SIG-M5 treated with dmso at 0.1 percent for 504 hours (cell line): ENCODE measurements around the gene THAP7.
A peak's percentile ranks its signal among the peaks of the same experiment; 100 is the strongest.

Experiments used
- DNase-seq: peaks from one replicate; lab custom pipeline; 2025; ENCODE audit not compliant: unreplicated experiment; lab: John Stamatoyannopoulos, UW

The THAP7 gene

DNA sequence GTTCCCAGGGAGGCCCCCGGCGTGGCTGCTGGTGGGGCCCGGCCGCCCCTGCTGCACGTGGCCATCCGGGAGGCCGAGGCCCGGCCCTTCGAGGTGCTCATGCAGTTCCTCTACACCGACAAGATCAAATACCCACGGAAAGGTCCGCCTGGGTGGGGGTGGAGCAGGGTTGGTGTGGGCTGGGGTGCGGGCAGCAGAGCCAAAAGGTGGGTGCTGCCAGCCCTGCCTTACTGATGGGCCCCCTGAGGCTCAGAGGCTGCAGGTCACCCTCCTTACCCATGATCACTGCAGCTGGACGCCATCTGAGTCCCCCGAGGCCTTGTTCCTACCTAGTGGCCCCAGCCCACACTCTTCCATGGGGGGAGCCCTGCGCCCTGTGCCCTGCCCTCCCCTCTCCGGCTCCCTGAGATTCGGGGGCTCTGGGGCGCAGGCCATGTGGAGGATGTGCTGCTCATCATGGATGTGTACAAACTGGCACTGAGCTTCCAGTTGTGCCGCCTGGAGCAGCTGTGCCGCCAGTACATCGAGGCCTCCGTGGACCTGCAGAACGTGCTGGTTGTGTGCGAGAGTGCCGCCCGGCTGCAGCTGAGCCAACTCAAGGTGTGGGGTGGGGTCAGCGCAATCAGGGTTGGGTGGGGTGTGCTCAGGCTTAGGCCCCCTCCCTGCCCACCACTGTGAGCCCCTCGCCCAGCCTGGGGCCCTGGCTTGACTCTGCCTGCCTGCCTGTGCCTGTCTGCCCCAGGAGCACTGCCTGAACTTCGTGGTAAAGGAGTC, 7.6 kb downstream of the THAP7 start:
- no peak for DNase-seq

DNA sequence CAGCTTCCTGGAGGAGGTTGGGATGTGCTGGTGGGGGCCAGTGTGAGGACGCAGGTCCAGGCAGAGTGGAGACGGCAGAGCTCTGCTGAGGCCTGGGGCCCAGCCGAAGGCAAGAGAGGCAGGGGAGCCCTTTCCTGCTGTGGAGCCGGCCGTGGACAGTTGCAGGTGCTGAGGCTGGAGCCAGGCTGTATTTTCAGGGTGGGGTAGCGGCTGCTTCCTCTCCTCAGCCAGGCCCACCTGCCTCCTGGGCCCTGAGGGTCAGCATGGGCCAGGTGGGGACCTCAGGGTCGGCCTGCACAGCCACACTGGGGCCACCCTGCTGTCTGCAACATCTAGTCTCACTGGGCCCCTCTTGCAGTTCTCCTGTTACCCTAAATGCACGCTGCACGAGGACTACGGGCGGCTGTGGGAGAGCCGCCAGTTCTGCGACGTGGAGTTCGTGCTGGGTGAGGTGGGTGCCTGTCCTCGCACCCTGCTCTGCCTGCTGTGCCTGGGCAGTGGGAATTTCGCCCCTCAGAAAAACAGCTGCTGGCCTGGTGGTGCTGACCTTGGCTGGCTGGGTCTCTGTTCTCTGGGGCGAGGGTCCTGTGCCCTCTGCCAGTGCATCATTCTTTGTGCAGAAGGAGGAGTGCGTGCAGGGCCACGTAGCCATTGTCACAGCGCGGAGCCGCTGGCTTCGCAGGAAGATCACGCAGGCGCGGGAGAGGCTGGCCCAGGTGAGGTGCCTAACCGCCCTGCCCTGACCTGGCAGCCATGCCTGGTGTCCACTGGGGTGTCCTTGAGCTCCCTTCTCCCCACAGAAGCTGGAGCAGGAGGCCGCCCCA, 8.4 kb downstream of the THAP7 start:
- no peak for DNase-seq

DNA sequence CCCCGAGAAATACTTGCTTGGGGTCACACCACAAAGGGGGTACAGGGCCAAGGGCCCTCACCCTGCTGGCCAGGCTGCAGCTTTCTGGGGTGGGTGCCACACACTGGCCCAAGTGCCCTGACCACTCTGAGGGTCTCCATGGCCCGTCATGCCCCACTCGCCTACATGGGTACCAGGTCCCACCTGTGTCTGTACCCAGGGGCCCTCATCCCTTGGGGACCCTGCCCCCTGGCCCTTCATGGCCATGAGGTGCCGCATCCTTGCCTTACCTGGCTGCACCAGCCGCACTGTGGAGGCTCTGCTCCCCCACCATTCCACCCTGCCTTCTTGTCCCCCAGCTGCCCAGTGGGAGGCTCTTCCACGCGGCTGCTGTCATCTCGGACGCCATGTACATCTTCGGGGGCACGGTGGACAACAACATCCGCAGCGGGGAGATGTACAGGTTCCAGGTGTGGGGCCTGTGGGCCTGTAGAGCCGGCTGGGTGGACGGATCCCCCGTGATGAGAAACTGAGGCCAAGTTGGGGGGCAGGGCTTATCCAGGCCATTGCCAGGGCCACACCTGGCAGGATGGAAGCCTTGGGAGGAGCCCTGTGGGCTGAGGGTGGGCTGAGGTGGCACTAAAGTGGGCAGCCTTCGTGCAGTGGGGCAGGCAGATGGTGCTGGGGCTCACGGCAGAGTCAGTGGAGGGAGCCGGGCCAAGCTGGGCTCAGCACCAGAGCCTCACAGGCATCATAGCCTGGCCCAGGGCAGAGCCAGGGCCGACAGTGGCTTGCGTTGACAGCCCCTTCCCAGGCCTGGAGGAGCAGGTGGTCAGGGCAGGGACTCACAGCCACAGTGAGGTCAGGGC, 9.2 kb downstream of the THAP7 start:
- no peak for DNase-seq

DNA sequence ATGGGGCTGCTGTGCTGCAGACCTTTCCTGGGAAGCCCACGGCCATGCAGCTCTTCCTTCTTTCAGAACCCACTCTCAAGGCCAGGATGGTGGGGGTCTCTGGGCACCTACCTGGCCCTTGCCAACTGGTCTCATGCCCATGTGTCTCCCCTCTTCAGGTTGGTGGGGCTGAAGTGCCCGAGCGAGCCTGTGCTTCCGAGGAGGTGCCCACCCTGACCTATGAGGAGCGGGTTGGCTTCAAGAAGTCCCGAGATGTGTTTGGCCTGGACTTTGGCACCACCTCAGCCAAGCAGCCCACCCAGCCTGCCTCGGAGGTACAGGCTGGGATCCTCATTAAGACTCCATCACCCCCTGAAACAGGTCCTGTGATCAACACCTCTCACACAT, 9.9 kb downstream of the THAP7 start:
- DNase-seq, result no peak

DNA sequence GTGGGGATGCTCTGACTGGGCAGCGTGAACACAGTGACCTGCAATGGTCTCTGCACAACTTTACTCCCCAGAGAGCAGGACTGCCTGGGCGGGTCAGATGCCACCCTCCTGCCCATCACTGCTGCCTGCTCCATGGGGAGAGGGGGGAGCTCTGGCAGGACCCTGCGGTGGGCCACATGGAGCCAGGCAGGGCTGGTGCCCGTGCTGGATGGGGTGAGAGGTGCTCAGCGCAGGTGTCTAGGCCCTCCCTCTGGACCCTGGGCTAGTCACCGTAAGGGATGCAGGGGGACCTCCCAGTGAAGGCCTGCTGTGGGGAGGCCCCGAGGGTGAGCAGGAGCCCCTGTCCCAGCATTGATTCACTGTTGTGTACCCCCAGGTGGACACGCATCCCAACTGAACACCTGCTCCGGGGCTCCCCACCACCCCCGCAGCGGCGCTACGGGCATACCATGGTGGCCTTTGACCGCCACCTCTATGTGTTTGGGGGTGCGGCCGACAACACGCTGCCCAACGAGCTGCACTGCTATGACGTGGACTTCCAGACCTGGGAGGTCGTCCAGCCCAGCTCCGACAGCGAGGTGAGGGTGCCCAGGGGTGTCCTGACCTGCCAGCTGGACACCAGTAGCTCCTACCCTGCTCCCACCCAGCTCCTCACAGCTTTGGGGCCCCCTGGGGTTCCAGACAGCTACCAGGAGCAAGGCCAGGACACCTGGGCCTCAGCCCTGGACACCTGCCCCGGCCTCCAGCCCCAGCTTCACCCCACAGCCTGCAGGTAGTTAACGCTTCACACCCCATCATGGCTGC, 10.5 kb downstream of the THAP7 start:
- no peak for DNase-seq

DNA sequence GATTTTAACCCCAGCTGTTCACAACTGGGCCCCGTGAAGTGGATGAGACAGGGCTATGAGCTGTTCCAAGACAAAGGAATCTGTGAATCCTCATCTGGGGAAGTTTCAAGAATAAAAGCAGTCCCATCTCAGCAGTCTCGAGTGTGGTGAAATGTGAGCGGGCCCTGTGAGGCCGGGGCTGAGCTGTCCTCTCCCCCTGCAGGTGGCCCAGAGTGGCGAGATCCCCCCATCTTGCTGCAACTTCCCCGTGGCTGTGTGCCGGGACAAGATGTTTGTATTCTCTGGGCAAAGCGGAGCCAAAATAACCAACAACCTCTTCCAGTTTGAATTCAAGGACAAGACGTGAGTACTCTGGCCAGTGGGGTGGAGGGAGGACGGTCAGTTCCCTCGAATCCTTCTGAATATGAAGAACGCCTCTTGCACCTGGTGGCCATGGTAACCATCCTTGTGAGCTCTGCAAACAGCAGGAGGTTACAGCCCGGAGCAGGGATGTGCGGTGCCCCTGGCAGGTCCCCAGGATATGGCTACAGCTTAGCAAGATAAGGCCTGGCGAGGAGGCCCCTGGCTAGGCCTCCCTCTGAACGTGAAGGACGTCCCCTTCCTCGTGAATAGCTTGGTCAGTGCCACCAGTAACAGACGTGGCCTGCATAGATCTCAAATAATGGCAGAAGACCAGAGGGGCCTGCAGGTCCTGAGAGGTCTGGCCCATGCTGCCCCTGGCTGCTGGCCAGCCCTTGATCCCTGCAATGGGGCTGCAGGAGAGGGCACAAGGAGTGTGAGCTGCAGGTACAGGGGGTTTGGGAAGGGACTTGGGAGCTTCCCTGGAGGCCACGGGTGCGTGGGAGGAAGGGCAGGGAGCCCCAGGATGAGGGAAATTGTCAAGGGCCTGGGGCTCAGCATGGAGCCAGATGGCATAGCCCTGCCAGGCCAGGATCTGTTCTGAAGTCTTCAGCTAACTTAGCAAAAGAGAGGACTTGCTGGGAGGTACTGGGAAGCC, 11.4 kb downstream of the THAP7 start:
- no peak for DNase-seq

DNA sequence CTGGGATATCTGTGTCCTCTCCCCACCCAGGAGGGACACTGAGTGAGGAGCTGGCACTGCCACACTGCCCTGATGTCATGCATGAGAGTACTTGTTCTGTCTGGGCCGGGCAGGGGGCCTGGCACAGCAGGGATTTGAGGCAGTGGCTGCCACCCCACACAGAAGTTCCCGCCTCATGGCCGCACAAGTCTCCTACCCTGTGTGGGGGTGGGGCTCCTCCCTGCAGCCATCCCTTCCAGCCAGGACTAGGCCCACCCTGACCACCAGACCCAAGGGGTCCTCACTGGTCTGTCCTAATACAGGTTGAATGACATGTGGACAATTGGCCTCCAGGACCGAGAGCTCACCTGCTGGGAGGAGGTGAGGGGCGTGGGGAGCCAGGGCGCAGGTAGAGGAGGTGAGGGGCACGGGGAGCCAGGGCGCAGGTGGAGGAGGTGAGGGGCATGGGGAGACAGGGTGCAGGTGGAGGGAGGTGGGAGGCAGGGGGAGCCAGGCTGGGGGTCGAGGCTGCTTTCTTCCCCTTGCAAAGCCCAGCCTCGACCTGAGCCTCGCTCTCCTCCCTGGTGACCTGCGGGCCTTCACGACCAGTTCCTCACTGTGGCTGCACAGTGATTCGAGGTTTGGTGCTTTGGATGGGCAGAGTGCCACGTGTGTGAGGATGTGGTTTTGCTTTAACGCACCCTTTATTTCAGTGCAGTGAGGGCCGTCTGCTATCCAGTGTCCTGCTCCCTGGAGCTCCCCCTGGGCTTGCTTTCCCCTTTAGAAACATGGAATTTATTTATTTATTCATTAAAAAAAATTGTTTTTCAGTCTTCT, 12.4 kb downstream of the THAP7 start:
- DNase-seq, result no peak

DNA sequence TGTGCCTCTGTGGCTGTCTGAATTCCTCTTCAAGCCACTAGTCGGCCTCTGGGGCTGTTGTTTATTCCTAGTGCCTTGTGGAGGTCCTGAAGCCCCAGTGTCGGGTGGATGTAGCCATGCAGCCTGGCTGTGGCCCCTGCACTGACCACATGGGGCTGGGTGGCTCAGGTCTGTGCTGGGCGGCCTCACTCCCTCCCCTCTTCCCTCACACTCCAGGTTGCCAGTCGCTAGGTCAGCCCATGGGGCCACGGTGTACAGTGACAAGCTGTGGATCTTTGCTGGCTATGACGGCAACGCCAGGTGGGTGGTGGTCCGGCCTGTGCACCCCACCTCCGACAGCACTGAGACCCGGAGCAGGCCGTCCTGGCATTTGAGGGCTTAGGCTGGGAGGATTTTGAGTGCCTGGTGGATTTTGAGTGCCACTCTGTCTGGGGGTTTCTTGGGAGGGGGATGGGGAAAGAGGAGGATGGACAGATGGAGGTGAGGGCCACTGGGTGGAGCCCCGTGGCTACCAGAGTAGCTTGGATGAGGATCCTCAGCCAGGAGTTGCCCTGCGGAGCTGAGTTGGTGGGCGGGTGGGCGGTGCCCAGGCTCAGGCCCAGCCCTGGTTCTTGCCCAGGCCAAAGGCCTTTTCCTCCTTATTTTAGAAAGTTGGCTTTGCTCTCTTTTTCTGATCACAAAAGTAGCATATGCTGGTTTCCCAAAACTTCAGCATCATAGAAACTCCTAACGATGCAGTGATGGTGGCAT, 13.2 kb downstream of the THAP7 start:
- DNase-seq, result no peak

DNA sequence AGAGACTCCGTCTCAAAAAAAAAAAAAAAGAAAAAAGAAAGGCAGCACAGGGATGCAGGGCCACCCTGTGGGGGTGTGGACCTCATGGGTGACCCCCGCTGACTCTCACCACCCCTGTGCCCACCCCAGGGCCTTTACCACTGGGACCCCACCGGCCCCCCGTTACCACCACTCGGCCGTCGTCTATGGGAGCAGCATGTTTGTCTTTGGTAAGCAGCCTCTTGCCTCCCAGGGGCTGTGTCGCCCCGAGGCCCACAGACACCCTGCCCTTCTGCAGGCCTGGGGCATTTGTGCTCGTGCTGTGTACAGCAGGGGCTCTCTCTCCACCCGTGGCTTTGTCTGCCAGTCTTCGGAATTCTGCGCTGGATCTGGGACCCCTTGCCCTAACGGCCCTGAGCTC, 14.5 kb downstream of the THAP7 start:
- no peak for DNase-seq

DNA sequence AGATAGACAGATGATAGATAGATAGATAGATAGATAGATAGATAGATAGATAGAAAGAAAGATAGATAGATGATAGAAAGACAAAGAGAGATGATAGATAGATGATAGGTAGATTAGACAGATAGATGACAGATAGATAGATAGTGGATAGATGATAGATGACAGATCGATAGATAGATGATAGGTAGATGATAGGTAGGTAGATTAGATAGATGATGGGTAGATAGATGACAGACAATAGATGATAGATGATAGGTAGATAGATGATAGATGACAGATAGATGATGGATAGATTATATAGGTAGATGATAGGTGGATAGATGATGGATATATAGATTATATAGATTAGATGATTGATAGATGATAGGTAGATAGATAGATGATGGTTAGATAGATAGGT, 15.6 kb downstream of the THAP7 start:
- DNase-seq, result no peak

DNA sequence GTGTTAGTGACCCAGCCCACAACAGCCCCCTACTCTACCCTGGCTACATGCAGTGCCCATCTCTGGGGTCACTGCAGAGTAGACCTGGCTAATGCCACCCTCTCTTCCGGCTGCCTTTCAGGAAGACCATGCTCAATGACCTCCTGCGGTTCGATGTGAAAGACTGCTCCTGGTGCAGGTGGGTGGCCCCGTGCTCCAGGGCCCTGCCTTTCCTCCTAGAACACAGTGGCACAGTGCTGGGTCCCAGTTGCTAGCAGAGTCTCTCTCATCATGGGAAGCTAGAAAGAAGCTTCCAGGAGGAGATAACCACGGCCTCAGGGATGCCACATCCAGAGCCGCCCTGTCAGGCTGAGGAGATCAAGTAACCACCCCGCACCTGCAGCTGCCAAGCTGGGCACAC, 16.2 kb downstream of the THAP7 start:
- no peak for DNase-seq

DNA sequence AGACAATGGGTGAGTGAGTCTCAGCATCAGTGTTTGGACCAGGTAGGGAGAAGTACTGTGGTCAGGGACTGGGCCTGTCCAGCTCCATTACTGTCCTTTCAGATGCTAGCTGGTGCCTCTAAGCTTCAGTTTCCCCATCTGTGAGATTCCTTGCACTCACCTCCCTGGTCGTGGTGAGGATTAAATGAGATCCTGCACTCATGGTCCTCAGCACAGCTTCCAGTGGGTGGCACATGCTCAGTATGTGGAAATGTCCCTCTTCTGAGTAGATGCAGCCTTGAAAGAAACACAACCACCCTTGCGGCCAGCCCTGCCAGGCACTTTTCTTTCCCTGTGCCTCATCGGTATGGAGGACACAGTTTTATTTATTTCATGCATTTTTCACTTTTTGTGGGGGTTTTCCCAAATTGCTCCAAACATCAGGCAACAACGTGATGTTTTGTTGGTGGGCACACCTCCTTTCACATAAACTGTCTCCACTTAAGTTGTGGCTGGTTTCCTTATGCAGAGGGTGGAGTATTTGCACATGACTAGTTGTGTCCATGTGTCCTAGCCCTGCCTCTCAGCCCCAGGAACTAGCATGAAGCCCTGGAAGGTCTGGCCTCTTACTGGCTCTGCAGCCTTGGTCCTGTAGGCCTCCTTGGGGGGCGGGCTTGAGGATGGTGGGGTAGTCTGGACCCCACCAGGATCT, 18.7 kb downstream of the THAP7 start:
- DNase-seq, result no peak

DNA sequence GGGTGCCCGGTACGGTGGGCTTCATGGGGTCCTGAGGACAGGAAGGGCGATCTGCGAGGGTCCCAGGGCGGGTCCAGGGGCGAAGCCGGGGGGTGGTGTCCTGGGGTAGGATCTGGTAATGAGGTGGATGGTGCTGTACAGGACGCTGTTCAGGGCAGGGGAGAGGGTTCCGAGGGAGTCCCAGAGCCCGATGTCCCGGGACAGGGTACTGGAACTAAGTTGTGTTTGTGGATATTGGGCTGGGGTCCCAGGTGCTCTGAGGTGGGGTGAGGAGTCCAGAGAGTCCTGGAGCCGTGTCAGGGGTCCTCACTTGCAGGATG, 19.4 kb downstream of the THAP7 start:
- DNase-seq, result no peak

DNA sequence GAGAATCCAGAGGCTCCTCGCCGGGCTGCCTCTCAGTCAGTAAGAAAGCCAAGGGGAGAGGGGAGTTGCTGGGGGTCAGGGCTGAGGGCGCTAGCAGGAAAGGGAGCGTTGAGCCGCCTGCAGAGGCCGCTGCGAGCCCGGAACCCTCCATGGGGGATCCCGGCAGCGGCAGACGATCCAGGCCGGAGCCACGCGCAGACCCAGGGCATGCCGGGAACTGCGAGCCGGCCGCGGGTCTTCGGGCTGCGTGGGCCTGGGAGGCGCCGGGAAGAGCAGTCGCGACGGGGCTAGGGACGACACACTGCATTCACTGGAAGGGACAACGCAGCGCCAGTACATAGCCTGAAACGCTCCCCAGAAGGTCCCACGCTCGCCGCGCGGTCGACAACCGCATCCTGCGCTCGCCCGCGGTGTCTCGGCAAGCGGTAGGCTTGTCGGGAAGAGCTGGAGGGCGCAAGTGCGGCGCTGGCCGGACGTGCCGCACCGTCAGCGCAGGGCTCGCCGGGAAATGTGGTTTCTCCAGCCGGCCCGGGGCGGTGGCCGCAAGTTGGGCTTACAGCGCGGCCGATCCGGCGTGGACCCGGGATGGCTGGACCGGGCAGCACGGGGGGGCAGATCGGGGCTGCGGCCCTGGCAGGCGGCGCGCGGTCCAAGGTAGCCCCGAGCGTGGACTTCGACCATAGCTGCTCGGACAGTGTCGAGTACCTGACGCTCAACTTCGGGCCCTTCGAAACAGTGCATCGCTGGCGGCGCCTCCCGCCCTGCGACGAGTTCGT, 19.9 kb downstream of the THAP7 start, which contains the start of gene LZTR1:
TSS of gene LZTR1 (plus strand) at position 511 of the 776 bp plus-strand sequence. CDS start at position 586, 75 bp downstream.
- peak; percentile 76 for DNase-seq

DNA sequence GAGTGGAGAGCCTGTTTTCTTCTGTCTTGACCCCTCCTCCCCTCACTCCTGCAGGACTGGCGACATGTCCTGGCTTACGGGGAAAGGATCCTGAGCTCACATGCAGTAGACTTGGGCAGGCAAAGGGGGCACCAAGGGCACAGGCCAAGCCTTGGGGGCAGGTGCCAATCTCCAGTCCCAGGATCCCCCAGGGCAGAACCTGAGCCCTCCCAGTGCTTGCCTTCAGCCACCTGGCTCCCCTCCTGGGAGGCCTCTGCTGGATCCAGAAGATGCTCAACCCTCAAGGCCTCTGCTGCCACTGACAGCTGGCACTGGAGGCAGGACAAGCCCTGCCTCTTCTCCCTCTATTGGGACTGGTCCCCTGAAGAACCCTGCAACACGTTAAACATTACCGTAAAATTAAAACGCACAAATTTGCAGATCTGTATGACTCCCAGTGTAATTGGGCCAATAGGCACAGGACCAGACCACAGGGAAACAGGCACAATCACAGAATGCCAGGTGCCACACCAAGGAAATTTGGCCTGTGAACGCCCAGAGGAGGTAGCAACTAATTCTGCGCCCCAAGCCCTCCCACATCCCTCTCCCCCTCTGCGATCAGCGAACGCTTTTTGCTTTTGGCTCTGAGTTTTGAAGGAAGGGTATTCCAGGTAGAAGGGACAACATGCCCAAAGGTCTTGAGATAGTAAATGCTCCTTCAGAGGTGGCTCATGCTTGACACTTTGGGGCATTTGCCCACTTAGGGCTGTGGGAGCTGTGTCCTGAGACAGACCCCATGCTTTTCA, 20.8 kb downstream of the THAP7 start:
- no peak for DNase-seq

DNA sequence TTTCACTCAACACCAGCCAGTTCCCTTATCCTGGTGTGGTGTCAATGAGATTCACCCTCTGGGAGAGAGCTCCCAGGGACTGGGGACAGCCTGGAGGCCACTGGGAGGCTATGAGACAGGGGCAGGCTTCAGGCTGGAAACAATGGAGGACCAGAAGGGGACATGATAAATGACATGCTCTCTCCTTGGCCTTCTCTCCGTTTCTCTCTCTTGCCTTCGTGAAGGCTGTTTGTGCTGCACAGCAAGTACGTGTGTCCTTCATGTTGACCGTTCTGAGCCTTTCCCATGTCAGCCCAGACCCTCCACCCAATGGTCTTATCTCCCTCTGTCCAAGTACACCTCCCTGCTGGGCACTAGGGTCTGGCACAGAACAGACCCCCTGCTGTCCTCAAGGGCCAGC, 21.4 kb downstream of the THAP7 start:
- no peak for DNase-seq
